GM18520 (cell line): ENCODE measurements around the gene CAMKV.
"Not testable (repeated sequence)": the region's sequence is repeated elsewhere in the genome, so short reads cannot be mapped to it uniquely, and the experiment has no call there.

Experiments
- ATAC-seq: cut with Tn5 transposase; IDR thresholded peaks from one replicate; pipeline ENCODE4 v1.9.1; 2021; ENCODE audit not compliant: unreplicated experiment

The CAMKV gene, protein sequence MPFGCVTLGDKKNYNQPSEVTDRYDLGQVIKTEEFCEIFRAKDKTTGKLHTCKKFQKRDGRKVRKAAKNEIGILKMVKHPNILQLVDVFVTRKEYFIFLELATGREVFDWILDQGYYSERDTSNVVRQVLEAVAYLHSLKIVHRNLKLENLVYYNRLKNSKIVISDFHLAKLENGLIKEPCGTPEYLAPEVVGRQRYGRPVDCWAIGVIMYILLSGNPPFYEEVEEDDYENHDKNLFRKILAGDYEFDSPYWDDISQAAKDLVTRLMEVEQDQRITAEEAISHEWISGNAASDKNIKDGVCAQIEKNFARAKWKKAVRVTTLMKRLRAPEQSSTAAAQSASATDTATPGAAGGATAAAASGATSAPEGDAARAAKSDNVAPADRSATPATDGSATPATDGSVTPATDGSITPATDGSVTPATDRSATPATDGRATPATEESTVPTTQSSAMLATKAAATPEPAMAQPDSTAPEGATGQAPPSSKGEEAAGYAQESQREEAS

DNA sequence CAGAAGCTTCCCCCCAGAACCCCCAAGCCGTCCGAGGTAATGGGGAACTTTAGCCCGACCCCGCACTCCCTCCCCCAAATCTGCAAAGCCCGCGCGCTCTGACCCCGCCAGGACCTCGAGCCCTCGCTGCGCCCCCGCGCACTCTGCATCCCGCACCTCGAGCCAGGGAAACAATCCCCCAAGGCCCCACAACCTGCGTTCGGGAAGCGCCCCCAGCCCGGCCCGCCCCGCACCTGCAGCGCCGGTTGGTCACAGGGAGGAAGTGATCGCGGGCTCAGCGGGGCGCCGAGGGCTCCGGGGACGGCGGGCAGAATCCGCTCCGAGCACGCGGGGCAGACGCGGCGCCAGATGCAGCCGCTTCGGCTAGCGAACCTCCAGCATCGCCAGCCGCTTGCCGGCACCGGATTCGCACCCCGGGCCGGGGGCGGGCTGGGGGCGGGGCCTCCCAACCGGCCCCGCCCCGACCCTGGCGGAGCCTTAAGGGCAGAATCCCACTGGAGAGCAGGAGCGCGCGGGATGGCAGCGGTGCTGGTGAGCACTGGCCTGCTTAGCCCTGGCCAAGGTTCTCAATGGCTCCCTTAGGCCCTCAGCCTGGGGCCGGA lies at the start of gene CAMKV:
Gene CAMKV, minus strand, starts transcription at position 382 of the 602 bp plus-strand sequence. CDS start 7,518 bp downstream, outside the sequence.
- no peak for ATAC-seq

DNA sequence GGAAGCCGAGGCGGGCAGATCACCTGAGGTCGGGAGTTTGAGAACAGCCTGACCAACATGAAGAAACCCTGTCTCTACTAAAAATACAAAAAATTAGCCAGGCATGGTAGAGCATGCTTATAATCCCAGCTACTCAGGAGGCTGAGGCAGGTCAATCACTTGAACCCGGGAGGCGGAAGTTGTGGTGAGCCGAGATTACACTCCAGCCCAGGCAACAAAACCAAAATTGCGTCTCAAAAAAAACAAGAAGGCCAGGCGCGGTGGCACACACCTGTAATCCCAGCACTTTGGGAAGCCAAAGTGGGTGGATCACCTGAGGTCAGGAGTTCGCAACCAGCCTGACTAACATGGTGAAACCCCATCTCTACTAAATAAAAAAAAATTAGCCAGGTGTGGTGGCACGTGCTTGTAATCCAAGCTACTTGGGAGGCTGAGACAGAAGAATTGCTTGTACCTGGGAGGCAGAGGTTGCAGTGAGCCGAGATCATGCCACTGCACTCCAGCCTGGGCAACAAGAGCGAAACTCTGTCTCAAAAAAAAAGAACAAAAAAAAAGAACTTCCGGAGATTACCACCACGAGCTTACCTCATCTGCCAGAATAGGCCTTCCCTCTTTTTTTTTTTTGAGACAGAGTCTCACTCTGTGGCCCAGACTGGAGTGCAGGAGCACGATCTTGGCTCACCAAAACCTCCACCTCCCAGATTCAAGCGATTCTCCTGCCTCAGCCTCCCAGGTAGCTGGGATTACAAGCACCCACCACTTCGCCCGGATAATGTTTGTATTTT lies 48.3 kb upstream of the CAMKV start:
- ATAC-seq, result not testable (repeated sequence)

DNA sequence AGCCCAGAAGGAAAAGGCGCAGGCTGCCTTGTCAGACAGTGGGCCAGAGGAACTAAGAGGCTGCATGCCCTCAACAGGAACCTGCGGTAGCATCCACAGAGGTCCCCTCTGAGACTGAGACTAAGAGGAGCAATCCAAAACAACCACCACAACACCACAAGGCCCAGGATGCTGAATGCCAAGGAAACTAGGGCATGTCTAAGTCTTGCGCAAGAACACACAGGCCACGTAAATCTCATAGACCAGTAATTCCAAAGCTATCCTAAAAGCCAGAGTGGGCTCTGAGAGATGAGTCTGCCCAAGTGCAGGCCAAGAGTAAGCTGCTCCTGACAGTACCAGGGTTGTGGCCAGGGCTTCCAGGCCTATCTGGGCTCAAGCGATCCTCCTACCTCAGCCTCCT lies 47.0 kb upstream of the CAMKV start:
- no peak for ATAC-seq

DNA sequence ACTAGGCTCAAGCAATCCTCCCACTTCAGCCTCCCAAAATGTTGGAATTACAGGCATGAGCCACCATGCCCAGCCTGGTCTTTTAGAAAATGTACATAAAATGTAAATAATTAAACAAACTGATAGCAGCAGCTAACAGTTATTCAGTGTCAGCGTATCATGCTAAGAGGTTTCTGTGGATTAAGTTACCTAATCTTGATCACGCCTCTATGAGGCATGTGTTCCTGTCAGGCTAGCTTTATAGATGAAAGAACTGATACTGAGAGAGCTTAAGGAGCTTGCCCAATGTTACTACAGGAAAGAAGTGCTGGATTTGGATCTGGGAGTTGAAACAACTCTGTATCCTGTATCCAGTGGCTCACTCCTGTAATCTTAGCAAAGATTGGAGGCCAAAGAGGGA lies 45.2 kb upstream of the CAMKV start:
- no peak for ATAC-seq

DNA sequence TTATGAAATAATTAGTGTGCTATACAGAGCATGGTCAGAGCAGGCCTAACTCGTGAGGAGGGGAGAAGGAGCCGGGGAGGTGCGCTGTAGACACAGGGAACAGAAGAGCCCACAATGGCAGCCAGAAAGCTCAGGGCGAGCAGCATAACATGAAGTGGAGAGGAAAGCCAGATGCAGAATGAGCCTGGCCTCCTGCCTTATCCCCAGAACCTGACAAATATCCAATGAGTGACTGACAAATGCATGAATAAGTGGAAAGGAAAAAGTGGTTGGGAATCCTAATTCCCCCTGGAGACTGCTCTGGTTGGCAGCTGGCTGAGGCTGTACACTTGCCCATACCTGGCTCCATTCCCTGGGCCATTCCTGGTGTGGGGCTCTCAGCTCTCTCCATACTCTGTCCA lies 43.2 kb upstream of the CAMKV start:
- no peak for ATAC-seq

DNA sequence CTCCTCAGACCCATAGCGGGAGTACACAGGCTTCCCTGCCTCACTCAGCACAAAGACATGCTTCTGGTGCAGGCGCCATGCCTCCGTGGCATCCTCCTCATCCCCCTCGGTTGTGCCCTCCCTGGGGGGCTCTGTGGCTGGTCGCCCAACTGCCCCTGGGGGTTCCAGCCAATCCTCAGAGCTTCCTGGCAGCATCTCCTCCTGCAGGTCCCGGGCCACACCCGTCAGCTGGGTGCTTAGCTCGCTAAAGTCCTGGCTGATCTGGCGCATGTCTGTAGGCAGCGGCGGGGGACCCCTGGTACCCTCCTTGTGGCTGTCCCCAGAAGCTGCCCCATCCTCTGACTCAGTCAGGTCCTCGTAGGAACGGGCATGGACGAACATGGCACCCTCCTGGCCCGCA lies 41.9 kb upstream of the CAMKV start:
- ATAC-seq, result no peak

DNA sequence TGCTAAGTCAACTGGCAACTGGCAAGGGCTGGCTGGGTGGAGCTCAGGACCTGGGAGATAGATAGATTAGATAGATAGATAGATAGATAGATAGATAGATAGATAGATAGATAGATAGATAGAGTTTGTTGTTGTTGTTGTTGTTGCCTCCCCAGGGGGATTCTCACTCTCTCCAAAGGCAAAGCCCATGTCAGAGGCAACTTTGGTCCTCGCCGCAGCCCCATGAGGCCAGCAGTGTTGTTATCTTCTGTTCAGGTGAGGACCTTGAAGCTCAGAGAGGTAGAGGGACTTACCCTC lies 41.4 kb upstream of the CAMKV start:
- ATAC-seq, result no peak

DNA sequence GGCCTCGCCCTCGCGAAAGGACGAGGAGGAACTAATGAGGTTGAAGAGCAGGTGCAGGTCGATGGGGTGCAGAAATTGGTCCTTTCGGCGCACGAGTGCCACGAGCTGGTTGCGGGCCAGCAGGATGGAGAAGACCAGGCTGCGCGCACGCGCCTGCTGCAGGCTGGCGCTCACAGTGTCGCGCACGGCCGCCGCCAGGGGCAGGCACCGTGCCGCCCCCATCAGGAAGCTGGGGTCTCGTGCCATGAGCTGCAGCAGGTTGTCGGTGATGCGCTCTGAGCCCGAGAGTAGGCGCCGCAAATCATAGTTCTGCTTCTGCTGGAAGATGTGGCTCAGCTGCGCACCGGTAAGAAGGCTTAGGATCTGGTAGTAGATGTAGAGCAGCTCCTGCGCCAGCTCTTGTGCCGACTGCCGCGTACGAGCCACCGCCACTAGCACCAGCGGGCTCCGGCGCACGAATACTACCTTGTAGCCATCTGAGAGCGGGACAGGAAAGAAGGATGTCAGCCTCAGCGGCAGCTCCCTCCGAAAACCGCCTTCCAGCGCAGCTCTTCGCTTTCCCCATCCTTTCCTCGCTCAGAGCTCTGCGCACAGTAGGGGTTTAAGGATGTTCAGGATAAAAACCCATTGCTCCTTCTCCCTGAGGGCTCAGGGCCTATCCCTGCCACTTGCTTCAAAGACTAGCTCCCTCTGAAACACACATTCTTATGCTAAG lies 40.9 kb upstream of the CAMKV start:
- ATAC-seq, result no peak

DNA sequence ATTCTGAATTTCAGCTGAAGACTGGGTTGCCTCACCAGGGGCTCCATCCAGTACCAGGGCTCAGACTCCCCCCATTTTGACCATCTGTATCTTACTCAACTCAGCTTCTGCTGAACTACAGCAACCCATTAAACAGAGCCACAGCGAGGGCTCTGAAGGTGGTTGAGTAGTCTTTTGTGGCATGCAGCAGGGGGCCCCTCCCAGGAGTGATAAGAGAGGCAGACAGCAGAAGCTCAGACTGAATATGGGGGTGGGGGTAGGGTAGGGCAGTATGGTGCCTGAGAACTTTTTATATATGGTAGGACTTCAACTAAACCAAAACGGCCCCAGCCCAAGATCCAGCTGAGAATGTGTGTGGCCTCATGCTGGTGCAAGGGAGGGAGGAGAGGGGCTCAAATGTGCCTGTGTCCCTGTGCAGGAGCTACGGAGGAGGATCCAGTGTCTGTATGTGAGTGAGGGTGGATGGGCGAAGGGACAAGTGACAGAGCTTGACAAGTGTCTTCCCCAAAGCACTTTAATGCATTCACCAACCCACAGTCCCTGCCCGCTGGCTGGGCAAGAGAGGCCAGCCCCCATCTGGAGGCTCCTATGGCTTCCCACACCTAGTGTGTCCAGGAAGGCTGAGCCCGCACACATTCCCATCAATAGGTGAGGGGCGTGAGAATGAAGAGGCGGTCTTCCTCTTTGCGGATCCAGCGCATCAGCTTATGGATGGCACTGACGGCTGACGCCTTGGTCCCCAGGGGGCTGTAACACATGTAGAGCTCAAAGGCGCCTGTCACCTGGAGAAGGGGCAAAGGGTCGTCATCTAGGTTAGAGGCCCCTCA lies 38.9 kb upstream of the CAMKV start:
- no peak for ATAC-seq

DNA sequence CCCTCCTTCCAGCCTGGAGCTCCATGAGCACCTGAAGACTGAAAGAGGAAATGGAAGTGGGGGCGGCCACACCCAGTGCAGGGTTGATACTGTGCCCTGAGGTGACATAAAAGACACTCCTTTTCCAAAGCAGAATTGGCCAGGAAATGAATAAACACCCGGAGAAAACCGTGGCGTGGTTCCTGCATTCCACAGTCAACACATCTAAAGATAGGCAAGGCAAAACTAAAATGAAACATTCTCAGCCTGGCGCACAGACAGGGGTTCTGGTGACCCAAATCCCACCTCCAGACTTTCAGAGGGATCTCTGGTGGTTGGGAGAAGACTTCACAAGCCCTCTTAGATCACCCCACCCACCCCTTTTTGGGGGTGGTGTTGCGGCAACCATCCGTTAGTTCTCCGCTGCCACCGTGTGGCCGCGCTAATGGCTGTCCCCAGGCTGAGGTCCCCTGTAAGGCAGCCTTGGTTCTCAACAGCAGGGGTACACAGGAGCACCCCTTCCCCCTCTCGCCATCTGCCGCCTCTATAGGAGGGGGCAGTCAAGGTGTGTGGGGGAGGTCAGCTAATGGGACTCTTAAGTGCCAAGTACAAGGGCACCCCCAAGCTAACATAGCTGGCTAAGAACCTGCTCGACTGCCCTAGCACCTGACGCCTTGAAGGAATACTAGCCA lies 36.5 kb upstream of the CAMKV start:
- no peak for ATAC-seq

DNA sequence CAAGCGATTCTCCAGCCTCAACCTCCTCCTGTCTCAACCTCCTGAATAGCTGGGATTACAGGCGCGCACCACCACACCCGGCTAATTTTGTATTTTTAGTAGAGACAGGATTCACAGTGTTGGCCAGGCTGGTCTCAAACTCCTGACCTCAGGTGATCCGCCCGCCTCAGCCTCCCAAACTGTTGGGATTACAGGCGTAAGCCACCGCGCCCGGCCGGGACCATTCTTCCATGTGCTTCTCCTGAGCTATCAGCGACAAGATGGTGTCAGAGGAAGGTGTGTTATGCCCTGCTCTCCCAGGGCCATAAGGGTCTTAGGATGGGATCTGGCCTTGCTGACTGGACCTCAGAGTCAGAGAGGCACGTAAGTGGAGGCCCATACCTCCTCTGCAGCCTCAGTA lies 34.7 kb upstream of the CAMKV start:
- ATAC-seq, result not testable (repeated sequence)

DNA sequence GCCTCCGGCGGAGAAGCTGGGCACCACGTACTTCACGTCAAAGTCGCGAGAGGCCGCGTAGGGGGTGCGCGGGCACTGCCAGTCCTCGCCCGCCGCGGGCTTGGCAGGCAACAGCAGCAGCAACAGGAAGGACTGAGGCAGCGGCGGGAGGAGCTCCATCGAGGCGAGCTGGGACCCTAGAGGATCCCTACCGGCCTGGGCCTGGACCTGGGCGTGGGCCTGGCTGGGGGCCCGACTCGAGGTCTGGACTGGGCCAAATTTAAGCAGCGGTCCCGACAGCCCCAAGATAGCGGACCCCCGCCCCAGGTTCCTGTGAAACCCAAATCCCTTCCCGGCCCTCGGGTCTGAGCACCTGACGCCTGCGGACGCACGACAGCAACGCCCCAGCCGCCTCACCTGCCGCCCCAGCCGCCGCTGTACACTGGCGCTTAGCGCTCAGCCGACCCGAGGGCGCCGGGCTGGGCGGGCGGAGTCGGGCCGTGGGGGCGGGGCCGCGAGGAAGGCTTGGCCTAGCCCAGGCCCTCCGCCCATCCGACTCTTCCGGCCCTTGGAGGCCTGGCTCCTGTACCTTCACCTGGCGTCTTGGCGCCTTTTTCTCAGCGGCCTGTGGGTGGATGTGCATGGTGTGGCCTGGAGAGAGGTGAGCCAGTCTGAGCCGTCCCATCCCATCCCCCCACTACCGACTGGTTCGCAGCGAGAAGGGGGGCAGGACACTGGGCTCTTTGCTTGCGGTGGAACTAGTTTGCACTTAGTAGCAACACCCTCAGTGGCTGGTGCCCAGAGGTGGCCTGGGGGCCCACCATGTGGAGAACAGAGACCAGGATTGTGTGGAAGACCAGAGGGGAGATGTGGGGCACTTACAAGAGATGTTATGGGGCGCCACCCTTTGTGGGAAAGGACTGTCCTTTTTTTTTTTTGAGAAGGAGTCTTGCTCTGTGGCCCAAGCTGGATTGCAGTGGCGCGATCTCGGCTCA lies 34.0 kb upstream of the CAMKV start, which contains the start of gene MST1R:
Gene MST1R, minus strand, starts transcription at position 423 of the 974 bp plus-strand sequence. Its CDS starts 264 bp downstream, at position 159.
- ATAC-seq, result no peak

DNA sequence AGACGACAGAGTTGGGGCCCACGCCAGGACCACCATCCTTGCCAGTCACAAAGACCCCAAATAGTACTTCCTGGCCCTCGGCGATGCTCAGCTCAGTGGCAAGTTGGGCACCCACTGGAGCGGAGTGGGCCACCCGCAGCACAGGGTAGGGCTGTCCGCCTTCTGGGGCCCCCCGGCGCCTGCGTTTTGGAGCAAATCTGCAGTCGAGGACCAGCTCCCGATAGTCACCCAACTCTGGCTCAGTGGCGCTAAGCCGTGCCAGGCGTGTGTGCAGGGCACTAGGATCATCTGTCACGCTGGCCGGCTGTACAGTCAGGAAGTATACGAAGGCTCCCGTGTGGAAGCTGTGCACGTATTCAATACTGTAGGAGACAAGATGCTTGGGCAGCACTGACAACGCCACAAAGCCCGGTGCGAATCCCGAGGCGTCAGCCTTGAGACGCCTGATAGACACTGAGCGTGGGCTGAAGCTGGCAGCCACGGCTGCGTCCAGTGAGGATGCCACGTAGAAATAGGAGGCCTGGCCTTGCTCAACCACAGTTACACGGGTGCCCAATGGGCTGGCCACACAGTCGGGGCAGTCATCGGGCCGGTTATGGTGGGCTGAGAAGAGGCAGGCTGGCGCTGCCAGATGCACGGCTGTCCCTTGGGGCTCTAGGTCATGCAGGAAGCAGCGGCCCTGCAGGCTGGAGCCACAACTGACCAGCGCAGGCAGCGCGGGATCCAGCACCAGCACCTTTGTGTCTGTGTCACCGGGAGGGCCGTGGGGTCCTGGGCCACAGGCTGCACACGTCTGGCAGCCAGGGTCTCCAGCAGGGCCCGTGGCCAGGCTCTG lies 33.0 kb upstream of the CAMKV start:
- no peak for ATAC-seq

DNA sequence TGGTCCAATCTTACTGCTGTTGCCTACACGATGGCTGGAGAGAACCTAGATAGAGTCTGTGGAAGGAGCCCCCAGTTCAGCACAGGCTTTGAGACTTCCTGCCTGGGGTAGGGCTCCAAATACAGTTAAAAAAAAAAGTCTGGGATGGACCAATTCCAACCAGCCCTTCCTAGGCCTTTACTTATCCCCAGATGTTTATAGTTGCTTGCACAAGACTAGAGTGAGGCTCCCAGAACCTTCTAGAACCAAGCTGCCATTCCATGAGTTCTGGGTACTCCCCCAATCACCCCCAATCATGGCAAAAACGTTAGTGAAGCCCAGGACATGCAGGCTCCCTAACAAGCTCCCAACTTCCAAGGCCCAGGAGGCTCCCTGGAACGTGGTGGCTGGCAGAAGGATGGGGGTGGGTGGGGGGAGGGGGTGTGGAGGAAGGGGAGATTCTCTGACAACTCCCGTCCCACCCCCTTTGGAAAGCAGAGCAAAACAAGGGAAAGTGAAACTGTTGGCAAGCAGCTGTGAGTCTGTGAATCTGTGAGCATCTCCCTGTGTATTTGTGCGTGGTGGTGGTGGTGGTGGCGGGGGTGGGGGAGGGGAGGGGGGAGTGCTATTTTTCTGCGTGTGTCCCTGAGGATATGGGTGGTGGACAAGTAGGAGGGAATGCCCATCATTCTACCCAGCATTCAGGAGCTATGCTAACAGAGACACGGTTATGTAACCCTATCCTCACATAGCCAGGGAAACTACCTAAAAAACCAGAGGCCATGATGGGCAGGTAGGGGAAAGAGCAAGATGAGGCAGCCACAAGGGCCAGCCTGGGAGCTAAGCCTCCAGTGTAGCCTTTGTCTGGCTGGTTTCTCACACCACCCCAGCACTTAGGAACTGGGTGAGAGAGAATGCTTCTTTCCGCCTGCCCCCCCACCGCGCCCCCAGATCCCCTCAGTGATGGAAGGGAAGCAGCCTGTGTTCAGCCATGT lies 31.9 kb upstream of the CAMKV start:
- no peak for ATAC-seq

DNA sequence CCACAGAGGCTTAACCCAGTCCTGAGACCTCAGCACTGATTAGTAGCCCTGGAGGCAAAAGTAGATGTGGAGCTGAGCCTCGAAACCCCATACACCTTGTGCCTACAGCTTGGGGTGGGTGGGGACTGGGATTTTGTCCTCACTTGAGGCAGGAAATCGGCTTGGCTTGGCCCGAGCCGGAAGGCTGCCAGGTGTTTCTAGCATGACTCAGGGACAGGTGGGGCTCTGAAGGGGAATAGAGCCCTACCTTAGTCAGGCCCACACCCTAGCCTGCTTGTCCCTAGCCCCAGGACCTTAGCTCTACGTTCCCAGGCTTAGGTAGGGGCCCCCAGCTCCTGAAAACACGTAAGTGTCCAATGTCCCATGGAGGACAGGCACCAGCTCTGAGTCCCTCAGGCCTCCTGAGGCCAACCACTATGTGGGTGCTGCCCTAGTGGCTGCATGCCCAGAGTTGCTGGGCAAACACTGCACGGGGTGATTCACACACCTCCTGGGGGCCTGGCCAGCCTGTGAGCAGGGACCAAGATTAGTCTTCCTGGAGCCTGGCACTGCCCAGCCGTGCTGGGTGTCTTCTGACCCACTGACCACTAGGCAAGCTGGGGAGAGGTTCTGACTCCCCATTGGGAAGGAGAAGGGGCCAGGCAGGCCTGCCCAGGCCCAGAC lies 30.9 kb upstream of the CAMKV start:
- ATAC-seq, result no peak

DNA sequence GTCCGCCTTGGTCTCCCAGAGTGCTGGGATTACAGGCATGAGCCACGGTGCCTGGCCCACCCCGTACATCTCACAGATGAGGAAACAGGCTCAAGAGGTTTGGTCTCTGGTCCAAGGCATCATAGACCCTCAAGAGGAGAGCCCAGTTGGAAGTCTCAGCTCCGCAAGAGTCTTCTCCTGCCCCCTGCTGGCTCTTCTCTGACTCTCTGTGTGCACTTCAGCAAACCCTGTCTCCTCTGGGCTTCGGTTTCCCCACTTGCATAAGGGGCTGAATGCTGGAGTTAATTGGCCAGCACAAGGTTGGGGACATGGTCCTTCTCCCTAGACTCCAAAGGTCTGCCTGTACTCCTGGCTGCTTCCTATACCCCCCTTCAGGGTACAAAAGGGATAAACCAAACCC lies 30.1 kb upstream of the CAMKV start:
- no peak for ATAC-seq
